Bronchial epithelial cell (primary cell): ENCODE measurements around the gene DGKI. TPM values are rescaled to one million over a fixed set of nuclear protein-coding genes. Genes with fewer than 3 reads are reported as not detected.
"Not testable (repeated sequence)": the region's sequence is repeated elsewhere in the genome, so short reads cannot be mapped to it uniquely, and the experiment has no call there.

ENCODE experiments used
- DNase-seq: peaks from one replicate; pipeline ENCODE4 v3.0.0-alpha.2; 2010; ENCODE audit warnings: low read depth
- FAIRE-seq: peaks from 2 replicates; lab custom pipeline; 2011; peaks lifted over from hg19 to GRCh38; lab: Jason Lieb, UNC
- H3K27me3 ChIP-seq: 2 replicates; pipeline ENCODE4 v1.5.1; 2011; ENCODE audit warnings: low read length; ENCODE audit not compliant: control insufficient read depth, insufficient read depth
- H3K36me3 ChIP-seq: 2 replicates; pipeline ENCODE4 v1.5.1; 2011; ENCODE audit warnings: low read length; ENCODE audit not compliant: control insufficient read depth, insufficient read depth
- H3K4me3 ChIP-seq: 2 replicates; pipeline ENCODE4 v1.5.1; 2011; ENCODE audit warnings: mild to moderate bottlenecking, low read depth, low read length, control low read depth
- CTCF ChIP-seq: IDR thresholded peaks from 2 replicates; pipeline ENCODE4 v1.5.1; 2011; ENCODE audit warnings: mild to moderate bottlenecking, moderate library complexity, low read length, control low read depth, inconsistent platforms; ENCODE audit not compliant: insufficient read depth, severe bottlenecking
- total RNA-seq: library from RNA; depleted of rRNA; stranded (reverse); fragments of >200 nt; gene quantifications from 2 replicates; pipeline ENCODE4 v1.2.1, GENCODE V29; 2014

Gene DGKI
- total RNA-seq, 1 donor from 2014 or later = under 0.01 TPM

- no peak overlapping the region for H3K4me3 ChIP-seq
- peaks cover 1% of the 10 kb centered on the region for H3K27me3 ChIP-seq
- DNase-seq (no peak), FAIRE-seq (no peak)
- no peak for TF ChIP-seq CTCF
- no peaks in the 10 kb centered on the region for H3K36me3 ChIP-seq
Observed at GRCh38 chr7:137718355-137718754, 128.4 kb downstream of the DGKI start.

- Histone ChIP-seq H3K36me3 (no peaks in the 10 kb centered on the region), H3K4me3 (no peak overlapping the region), H3K27me3 (peaks cover 1% of the 10 kb centered on the region)
- DNase-seq (peak; percentile 20), FAIRE-seq (no peak)
- TF ChIP-seq CTCF = no peak
Observed at GRCh38 chr7:137717811-137718271, 128.9 kb downstream of the DGKI start.

- H3K27me3 ChIP-seq = peaks cover 1% of the 10 kb centered on the region
- no peaks in the 10 kb centered on the region for H3K36me3 ChIP-seq
- no peak for TF ChIP-seq CTCF
- no peak for DNase-seq
- H3K4me3 ChIP-seq = no peak overlapping the region
- FAIRE-seq = no peak
Observed at GRCh38 chr7:137717045-137717444, 129.7 kb downstream of the DGKI start.

- FAIRE-seq (no peak), DNase-seq (no peak)
- H3K36me3 ChIP-seq = no peaks in the 10 kb centered on the region
- no peak overlapping the region for H3K4me3 ChIP-seq
- no peak for TF ChIP-seq CTCF
- H3K27me3 ChIP-seq = peaks cover 1% of the 10 kb centered on the region
Observed at GRCh38 chr7:137716061-137716460, 130.7 kb downstream of the DGKI start.

- H3K36me3 ChIP-seq = no peaks in the 10 kb centered on the region
- no peak for FAIRE-seq
- no peak for TF ChIP-seq CTCF
- H3K4me3 ChIP-seq = no peak overlapping the region
- peaks cover 1% of the 10 kb centered on the region for H3K27me3 ChIP-seq
- peak; percentile 44 for DNase-seq
Observed at GRCh38 chr7:137715533-137715932, 131.2 kb downstream of the DGKI start.

- DNase-seq (no peak), FAIRE-seq (no peak)
- no peaks in the 10 kb centered on the region for H3K36me3 ChIP-seq
- TF ChIP-seq CTCF = no peak
- H3K4me3 ChIP-seq = no peak overlapping the region
- H3K27me3 ChIP-seq = peaks cover 1% of the 10 kb centered on the region
Observed at GRCh38 chr7:137715121-137715520, 131.7 kb downstream of the DGKI start.

- DNase-seq, H3K36me3 ChIP-seq, H3K4me3 ChIP-seq, H3K27me3 ChIP-seq, FAIRE-seq: not testable (repeated sequence)
Observed at GRCh38 chr7:137706330-137706729, 140.4 kb downstream of the DGKI start.
